ENCODE results near the gene LPCAT2.
A peak's percentile ranks its signal among the peaks of the same experiment; 100 is the strongest.

LPCAT2 gene, protein sequence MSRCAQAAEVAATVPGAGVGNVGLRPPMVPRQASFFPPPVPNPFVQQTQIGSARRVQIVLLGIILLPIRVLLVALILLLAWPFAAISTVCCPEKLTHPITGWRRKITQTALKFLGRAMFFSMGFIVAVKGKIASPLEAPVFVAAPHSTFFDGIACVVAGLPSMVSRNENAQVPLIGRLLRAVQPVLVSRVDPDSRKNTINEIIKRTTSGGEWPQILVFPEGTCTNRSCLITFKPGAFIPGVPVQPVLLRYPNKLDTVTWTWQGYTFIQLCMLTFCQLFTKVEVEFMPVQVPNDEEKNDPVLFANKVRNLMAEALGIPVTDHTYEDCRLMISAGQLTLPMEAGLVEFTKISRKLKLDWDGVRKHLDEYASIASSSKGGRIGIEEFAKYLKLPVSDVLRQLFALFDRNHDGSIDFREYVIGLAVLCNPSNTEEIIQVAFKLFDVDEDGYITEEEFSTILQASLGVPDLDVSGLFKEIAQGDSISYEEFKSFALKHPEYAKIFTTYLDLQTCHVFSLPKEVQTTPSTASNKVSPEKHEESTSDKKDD

DNA sequence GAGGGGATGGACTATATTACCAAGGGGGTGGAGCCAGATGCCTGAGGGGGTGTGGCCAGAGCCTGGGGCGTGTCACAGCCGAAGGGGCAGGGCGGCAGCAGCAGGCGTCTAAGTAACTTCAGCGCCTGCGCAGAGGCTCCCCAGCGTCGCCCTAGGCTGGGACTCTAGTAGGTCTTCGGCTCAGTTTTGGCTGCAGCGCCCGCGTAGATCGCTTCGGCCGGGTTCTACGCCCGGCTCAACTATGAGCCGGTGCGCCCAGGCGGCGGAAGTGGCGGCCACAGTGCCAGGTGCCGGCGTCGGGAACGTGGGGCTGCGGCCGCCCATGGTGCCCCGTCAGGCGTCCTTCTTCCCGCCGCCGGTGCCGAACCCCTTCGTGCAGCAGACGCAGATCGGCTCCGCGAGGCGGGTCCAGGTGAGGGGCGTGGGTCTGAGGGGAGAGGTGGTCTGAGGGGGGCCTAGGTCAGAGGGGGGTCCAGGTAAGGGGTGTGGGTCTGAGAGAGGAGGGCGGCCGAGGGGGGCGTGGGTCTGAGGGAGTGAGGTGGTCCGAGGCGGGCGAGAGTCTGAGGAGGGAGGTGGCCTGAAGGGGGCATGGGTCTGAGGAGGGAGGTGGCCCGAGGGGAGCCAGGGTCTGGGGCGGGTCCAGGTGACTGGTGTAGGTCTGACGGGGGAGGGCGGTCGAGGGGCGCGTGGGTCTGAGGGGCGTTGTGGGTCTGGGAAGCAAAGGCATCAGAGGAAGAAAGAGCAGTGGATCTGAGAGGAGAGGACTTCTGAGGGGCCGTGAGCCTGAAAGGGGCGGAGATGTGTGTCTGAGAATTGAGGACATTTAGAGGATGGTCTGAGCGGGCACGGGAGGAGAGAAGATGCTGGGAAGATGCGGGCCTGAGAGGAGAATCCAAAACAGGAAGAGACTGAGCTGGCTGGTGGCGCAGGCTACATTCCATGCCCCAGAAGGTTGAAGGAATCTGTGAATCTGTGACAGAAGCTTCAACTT, at the start of gene LPCAT2:
LPCAT2 (plus strand) TSS at position 132 of the 991 bp plus-strand sequence; CDS start at position 242, 110 bp downstream.
- DNase-seq = peak; percentile 51

DNA sequence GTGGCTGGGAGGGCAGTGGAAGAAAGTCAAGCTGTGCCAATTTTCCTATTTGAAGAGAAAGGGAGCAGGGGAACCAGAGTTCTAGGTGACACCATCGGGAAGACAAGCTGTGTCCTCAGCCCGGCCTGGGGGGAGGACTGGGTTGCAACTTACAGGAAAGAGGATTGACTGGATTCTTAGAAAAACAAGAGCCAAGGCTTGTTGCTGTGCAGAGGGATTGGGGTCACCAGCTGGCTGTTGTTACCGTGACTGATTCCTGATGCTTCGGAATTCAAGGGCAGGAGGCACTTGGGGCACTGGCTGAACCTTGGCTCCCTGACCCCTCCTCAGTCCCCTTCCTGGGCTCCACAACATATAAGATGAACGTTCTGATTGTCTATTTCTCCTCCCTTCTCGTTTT, 46.6 kb upstream of the LPCAT2 start:
- DNase-seq = no peak

DNA sequence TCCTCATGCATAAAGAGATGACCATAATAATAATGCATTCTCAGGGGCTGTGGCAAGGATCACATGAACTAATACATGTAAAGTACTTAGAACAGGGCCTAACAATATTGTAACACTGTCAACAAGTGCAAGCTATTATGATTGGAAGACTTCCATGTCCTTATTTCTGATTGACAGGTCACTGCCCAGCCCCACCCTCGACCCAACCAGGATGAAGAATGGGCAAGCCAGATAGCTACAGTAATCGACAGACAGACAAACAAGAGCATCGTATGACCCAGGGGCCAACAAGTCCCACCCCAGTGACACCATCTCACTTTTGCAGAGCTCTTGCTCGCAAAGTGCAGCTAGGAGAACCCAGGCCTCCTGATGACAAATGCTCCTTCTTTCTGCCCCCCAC, 44.5 kb upstream of the LPCAT2 start:
- DNase-seq = no peak

DNA sequence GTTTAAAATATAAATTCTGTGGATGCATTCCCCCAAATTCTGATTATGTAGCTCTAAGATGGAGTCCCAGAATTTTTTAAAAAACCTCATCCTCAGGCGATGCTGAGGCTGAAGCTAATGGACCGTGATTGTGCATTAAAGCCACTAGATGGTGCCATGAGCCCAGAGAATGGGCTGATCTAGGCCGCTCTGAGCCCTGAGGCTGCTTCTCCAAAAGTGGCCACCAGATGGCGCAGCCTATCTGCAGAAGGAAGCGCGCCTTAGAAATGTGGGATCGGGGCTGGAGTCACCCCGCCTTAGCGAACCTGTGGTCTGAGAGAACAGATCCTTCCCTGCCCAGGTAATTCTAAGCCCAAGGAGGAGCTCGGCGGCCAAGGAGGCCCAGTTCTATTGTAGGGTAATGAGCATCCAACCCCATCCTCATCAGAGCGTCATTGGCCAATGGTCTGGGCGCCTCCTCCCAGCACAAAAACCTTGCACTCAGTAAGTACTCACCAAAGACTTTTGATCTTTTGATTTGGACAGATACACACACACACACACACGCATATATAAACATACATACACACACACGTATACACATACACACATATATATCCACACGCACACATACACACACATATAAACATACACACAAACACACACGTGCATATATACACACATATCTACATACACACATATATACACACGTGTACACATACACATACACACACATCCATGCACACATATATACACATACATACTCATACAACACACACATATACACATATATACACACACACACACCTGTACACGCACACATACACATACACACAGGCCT, 43.6 kb upstream of the LPCAT2 start:
- DNase-seq = peak; percentile 21

DNA sequence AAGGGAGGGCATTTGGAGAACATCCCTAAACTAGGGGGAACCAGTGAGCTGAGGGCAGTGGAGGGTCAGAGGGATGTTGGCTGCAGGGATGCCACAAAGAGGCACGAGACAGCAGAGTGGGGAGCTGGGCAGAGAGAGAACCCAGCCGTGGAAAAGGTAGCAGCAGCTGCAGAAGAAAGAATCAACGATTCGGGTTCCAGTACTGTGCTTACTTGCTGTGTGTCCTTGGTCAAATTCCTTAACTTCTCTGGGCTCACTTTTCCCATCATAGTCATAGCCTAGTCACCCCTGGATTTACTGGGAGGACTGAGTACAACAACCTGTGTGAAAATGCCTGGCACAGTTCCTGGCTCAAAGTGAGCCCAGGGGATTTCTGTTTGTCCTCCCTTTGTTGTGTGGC, 42.7 kb upstream of the LPCAT2 start:
- no peak for DNase-seq

DNA sequence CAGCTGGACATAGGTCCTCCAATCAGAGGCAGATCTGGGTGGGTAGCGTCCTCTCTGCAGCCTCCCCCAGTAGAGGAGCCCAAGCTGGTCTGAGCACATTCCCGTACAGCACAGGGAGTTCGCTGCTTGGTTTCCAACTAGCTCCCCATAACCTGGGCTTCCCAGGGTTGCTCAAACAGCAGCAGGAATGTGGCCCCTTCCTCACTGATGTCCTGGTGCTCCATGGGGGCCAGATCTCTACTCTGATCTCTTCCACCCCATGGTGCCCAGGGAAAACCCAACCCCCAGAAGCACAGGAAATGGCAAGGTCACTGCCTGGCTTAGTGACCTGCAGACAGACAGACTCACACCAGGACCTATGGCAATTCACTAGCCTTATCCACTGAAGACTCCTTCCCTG, 41.0 kb upstream of the LPCAT2 start:
- DNase-seq = no peak

DNA sequence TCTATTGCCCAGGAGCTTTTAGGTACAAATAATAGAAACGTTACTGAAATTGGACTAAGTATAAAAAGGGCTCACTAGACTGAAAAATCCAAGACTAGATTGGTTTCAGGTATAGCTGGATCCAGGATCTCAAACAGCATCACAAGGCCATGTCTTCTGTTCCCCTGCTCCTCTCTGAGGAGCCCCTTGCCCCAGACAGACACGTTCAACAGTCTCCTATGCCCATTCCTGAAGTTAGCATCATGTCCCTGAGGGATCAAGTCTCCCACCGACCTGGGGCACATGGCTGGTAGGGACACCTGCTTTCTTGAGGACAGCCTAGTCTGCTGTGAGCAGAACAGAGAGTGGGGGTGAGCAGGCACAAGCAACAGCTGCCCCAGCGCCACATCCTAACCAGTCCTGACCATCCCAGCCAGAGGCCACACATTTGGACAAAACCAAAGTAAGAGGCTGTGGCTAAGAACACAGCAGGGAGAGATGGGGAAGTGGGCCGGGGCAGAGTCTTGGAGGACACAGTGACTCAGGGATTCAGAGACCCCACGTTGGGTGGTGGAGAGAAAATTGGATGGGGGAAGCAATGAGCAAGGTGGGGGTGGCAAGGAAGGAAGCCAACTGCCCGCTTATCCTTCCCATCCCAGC, 40.4 kb upstream of the LPCAT2 start:
- DNase-seq = no peak

DNA sequence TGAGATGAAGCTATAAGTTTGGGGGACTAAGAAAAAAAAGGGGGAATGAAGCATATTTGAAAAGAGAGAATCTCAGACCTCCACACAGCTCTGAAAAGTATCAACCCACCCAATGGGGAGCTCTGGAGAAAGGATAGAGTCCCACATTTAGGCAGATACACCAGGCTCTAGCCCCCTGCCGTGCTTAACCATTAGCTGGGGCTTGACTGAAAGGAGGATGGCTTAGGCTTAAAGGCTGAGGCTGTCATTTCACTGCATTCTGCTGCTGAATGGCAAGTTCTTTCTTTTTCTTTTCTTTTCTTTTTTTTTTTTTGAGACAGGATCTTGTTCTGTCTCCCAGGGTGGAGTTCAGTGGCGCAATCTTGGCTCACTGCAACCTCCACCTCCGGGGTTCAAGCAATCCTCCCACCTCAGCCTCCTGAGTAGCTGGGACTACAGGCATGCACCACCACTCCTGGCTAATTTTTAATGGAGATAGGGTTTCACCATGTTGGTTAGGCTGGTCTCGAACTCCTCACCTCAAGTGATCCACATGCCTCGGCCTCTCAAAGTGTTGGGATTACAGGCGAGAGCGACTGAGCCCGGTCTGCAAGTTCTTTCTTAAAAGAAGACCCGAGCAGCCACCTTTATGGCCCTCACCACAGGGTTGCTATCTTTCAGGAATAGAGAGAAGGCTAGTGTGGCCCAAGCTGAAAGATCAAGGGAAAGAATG, 38.9 kb upstream of the LPCAT2 start:
- no peak for DNase-seq

DNA sequence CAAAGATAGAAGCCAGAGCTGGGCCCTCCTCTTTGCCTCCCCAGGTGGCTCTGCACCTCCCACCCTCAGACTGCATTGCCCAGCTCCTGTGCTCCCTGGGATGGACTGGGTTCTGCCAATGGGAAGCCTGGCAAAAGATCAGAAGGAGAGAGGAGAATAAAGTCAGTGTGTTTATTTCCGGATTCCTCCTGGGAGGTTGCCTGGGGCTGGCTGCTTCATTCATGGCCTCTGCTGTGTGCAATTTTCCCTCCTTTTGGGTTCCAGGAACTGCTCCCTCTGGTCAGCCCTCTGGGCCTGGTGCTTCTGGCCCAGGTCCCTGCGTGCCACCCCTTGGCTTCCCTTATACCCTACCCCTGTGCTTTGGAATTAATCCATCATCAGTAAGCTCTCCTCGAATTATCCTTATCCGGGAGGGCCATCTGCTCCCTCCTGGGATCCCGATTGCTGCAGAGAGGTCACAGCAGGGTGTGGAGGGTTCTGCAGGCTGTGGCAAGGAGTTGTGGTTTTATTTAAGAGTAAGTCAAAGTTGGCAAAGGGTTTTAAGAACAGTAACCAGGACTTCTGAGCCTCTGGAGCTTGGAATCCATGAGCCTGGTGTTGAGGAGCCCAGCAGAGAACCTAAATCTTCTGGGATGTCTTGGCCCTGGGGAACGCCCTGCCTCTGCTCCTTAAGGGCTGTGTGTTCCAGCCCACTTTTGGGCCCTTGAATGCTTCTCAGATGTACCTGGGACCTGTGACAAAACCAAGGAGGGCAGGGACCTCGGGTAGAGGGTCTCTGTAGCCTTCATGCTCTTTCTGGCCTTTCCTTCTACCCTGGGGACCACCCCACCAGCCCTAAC, 38.1 kb upstream of the LPCAT2 start:
- no peak for DNase-seq

DNA sequence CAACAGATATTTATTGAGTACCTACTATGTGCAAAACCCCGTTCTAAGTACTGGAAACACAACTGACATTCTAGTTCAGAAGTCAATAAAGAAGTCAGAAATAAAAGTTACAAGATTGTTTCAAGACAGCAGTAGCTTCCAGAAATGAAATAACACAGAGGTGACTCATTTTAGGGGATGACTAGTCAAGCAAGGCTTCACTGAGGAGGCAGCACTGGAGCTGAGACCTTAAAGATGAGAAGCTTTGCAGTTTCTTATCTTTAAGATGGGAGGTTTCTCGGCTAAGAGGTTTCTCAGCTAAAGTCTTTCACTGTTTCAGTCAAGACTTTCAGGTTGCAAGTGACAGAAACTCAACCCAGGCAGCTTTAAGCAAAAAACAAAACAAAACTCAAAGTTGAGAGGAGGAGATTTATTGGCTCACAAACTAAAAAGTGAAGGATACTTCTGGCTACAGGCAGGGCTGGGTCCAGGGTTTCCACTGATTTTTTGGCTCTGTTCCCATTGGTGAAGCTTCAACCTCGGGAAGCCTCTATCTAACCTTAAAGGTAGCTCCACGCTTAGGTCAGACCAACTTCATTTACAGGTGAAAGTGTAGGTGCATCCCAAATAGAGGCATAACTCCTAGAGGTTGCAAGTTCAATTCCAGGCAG, 37.3 kb upstream of the LPCAT2 start:
- no peak for DNase-seq

DNA sequence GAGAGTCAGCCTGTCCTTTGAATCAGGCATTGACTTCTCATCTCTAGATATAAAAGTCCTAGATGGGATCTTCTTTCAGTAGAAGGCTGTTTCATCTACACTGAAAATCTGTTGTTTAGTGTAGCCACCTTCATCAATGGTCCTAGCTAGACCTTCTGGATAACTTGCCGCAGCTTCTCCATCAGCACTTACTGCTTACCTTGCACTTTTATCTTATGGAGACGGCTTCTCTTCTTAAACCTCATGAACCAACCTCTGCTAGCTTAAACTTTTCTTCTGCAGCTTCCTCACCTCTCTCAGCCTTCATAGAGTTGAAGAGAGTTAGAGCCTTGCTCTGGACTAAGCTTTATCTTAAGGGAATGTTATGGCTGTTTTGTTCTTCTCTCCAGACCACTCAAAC, 35.3 kb upstream of the LPCAT2 start:
- no peak for DNase-seq

DNA sequence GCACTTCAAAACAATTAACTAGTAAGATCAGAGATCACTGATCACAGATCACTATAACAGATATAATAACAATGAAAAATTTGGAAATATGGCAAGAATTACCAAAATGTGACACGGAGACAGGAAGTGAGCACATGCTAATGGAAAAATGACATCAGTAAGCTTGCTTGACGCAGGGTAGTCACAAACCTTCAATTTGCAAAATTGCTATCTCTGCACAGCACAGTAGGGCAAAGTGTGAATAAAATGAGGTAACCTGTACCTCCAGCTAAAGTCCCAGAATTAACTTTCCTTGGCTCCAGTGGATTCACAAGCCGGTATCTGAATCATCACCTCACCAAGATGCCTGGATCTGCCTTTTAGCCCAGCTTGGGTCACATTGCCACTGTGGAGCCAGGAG, 34.1 kb upstream of the LPCAT2 start:
- no peak for DNase-seq

DNA sequence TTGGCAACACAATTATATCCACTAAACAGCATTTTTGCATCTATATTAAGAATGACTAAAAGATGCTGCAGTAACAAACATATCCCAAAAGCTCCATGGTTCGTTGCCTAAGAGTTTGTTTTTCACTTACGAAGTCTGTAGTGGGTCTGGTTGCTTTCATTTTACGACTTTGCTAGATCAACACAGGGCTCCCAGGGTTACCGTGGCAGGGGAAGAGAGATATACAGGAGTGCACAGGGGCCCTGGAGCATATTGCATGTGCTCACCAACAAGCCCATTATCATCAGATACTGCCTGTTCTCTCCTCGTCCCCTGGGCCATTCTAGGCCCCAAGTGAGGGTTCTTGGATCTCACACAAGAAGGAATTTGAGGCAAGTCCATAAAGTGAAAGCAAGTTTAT, 33.0 kb upstream of the LPCAT2 start:
- DNase-seq = no peak

DNA sequence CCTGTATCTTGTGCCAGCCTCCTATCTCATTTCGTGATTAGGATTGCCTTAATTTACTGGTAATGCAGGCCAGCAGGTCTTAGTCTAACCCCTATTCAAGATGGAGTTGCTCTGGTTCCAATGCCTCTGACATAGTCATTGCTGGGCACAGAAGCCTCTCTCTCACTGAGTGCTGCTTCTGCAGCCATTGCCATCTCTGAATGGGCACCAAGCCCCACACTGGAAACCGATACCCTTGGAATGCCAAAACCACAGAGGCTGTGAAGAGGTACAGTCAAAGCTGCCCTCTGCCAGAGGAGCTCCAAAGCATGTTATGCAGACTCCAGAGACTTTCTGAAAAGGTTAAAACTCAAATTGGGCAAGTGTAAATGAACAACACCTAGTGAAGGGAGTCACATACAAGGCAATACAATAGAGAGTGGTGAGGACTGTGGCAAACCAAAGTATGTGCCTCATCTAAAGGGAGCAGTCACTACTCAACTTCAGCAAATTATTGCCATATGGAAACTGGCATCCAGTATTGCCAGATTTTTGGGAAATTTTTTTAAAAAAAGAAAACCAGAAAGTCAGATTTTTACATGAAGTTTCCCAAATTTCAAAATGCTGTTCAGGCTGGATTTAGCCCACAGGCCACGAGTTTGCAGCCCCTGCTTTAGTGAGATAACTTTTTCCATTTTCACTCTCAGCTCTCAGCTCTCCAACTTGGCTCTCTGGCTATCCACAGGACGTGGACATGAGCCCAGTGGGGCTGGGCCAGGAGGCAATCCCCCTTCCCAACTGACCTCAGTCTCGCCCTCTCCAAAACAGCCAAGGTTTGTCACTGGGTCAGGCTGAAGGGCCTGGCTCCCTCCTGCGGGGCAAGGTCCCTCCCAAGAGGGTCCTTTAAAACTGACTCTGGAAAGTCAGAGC, 32.0 kb upstream of the LPCAT2 start:
- no peak for DNase-seq

DNA sequence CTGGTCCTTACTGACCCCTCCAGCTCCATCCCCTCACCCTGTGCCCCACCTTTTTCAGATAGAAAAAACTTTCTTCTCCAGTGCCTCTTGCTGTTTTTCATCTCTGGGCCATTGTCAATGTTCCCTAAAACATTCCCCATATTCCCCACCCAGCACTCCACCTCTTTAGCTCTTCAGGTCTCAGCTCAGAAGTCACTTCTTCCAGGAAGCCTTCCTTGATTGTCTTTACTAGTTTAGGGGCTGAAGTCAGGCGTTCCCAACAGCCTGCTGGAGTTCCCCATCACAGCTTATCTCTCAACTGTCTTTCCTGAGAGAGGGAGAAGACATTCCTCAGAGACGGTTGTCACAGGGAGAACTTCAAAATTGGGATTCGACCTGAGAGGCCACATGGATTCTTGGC, 31.1 kb upstream of the LPCAT2 start:
- no peak for DNase-seq

DNA sequence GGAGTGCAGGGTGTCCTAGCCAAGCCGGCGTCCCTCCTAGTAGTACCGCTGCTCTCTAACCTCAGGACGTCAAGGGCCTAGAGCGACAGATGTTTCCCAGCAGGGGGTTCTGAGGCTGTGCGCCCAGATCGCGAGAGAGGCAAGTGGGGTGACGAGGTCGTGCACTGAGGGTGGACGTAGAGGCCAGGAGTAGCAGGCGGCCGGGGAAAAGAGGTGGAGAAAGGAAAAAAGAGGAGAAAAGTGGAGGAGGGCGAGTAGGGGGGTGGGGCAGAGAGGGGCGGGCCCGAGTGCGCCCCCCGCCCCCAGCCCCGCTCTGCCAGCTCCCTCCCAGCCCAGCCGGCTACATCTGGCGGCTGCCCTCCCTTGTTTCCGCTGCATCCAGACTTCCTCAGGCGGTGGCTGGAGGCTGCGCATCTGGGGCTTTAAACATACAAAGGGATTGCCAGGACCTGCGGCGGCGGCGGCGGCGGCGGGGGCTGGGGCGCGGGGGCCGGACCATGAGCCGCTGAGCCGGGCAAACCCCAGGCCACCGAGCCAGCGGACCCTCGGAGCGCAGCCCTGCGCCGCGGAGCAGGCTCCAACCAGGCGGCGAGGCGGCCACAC, 29.9 kb upstream of the LPCAT2 start, which contains the start of gene MMP2:
MMP2 (plus strand) TSS at position 372 of the 603 bp plus-strand sequence. CDS start 282 bp downstream, outside the sequence.
- DNase-seq = no peak

DNA sequence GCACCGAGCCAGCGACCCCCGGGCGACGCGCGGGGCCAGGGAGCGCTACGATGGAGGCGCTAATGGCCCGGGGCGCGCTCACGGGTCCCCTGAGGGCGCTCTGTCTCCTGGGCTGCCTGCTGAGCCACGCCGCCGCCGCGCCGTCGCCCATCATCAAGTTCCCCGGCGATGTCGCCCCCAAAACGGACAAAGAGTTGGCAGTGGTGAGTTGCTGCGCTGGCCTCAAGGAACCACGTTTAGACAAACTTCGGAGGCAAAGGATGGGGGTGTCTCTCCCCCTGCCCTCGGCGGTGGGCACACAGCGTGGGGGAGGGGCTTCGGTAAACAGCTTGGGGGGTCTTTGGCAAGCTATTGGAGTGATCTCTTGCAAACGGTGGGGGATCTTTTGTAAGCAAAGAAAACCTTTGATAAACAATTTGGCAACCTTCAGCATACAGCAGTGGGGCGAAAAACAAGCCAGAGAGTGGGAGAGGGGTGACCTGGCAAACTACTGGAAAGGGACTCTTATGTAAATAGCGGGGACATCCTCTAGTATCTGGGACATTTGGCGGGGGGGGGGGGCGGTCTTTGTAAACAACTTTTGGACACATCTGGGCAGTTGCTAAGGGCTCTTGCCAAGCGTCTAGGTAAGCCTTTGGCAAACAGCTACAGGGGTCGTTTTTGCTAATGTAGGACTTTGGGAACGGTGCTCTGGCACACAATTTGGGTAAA, 29.3 kb upstream of the LPCAT2 start:
- no peak for DNase-seq

DNA sequence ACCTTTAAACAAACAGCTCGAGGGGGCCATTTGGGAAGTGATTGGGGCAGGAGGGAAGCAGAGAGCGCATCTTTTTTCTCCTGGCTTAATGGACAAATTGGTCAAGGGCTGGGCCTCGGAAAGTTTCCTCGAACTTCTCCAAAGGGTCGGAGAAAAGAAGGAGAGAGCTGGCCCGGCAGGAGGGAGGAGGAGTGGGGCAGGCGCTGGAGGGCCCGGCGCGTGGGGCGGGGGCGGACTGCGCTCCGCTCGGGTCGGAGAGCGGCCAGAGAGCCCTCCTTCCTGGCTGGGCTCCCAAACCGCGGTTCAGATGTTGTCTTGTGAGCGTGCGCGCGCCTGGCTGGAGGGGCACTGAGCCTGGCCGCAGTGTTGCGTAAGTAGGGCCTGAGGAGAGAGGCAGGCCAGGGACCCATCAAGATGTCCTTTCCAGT, 28.6 kb upstream of the LPCAT2 start:
- DNase-seq = no peak
